HG03139 (cell line): ENCODE results near the gene LBHD2.

Experiments used
- ATAC-seq: cut with Tn5 transposase; IDR thresholded peaks from one replicate; pipeline ENCODE4 v1.9.1; 2021; ENCODE audit not compliant: unreplicated experiment

LBHD2 gene

GRCh38 chr14:103129301-103130016, 45.4 kb downstream of the LBHD2 start:
- no peak for ATAC-seq

GRCh38 chr14:103130017-103130764, 46.2 kb downstream of the LBHD2 start:
- no peak for ATAC-seq

DNA sequence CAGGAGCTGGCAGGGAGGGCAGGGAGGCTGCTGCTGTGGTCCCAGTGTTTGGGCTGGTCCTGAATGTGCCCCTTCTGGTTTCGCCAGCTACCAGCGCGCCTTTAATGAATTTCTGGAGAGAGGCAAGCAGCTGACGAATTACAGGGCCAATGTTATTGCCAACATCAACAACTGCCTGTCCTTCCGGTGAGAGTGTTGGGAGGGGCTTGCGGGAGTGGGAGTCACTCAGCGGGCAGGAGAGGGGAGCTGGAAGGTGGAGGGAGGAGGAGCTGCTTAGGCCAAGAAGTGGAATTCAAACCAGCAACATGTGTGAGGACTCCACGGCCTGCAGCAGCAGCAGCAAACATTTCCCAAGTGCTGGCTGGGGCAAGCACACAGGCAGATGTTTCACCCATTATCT, 47.0 kb downstream of the LBHD2 start:
- ATAC-seq, result no peak

- ATAC-seq, result no peak
These were observed 47.6 kb downstream of the LBHD2 start for GRCh38 chr14:103131580-103131979.

DNA sequence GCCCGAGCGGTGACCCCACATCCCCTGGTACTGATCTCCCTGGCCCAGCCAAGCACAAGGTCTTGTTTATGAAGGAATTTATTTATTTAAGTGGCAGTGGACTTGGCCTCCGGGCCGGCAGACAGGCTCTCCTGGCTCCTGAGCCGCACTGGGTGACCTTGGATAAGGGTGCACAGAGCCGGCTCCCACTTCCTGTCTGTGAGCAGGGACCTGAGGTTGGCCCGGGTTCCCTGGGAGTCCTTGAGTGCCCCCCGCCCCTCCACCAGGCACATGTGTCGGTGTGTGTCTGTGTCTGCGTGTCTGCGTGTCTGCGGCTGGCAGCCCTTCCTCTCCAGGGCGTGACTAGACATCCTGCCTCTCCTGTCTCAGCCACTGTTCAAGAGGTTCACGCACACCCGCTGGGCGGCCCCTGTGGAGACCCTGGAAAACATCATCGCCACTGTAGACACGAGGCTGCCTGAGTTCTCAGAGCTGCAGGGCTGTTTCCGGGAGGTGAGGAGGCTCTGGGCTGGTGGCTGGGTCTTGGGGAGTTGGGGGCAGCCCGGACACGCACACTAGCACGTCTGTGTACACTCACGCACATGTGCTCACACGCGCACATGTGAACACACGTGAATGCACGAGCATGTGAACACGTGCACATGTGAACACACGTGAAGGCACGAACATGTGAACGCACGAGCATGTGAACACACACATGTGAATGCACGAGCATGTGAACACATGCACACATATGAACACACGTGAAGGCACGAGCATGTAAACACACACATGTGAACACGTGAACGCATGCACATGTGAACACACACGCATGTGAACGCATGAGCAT, 48.6 kb downstream of the LBHD2 start:
- no peak for ATAC-seq

DNA sequence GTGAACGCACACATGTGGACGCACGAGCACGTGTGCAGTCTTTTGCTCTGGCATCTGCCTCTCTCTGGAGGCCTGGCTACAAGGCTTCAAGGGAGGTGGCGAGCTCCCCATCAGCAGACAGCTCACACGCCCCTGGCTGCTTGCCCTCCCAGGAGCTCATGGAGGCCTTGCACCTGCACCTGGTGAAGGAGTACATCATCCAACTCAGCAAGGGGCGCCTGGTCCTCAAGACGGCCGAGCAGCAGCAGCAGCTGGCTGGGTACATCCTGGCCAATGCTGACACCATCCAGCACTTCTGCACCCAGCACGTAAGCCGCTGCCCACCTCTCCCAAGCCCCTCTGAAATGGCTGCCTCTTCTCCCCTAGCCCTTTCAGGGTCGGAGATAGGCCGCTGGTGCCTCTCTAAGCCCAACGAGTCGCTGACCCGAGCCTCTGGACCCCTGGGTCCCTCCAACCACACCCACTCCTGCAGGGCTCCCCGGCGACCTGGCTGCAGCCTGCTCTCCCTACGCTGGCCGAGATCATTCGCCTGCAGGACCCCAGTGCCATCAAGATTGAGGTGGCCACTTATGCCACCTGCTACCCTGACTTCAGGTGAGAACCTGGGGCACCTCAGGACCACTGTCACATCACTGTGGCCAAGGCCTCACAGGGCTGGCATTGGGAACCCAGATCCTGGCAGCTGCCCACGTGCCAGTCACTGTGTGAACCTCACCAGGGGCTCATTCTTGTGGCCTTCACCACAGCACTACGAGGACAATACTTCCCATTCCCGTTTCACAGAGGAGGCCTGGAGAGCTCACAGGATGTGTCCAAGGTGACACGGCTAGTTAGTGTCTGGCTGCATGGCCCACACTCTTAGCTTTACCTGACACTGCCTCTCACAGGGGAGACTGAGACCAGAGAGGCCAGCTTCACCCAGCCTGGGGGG, 49.5 kb downstream of the LBHD2 start:
- ATAC-seq, result no peak

GRCh38 chr14:103134405-103134804, 50.4 kb downstream of the LBHD2 start:
- no peak for ATAC-seq

GRCh38 chr14:103134919-103135318, 50.9 kb downstream of the LBHD2 start:
- no peak for ATAC-seq

DNA sequence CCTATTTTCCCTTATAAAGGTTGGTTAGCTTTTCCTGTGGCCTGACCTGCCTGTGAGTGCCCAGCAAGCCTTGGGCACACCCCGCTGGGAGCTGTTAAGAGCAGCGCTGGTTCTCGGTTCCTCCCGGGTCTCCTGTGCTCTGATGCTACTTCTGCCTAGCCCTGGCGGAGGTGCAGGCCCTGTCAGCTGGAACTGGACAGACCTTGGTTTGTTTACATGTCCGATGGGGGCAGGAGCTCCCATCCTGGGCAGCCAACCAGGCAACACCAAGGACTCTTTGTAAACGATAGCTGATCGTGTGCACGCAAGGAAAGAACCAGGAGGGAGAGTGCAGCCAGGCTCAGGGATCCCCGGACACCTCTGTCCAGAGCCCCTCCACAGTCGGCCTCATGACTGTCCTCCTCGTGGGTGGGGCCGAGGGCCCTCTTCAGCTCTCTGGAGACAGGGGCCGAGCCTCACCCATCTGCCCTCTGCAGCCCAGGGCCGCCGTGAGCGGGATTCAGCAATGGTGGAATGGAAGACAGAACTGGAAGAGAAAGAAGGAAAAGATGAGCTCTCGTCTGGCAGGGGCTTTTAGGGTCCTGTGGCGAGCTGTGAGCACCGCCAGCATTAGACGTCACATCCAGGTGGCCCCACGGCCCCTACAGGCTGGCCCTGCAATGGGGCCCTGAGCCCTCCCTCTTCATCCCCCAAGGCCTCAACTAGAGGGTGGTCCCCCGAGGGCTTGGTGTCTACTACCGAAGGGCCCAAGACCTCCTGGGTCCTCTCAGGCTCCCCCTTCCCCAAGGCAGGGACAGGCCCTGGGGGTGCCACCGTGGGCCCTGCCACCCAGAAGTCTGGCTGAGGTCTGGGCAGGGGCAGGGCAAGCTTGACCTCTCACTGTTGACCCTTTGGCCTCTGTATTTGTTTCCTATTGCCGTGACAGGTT, 51.6 kb downstream of the LBHD2 start:
- ATAC-seq, result no peak

GRCh38 chr14:103136388-103137271, 52.6 kb downstream of the LBHD2 start:
- no peak for ATAC-seq

GRCh38 chr14:103137689-103138300, 53.8 kb downstream of the LBHD2 start:
- ATAC-seq, result no peak

DNA sequence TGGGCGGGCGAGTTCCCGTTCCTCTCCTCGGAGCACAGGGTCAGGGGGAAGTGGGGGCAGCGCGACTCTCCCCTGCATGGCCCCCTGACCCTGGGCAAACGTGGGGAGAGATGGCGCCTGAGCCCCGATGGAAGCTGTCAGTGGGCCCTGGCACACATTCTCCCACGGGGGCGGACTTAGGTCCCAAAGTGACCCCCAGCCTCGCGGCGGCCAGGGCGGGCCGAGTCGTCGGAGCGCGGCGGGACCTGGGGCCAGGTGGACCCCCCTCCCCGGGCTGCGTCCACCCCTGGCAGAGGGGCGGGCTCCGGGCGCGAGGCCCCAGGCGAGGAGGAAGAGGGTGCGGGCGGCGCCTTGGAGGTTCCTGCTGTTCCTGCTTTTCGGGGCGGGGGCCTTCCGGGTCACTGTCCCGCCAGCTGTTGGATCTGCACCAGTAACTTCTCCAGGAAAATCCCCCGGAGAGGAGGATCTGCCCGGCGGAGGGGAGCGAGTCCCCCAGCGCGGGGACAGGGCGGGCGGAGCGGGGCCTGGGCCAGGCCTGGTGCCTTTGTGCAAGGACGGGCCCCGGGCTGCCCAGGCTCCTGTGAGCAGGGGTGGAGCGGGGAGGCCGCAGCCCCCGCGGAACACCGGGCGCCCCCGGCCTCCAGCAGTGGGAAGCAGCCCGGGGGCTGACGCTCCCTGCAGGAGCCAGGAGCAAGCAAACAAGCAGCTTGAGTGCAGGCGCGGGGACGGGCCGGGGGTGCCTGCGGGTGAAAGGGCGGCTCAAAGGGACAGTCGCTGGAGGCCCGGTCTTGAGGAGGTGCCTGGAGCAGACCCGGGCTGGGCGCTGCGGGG, 54.5 kb downstream of the LBHD2 start:
- no peak for ATAC-seq

- no peak for ATAC-seq
These were observed 55.4 kb downstream of the LBHD2 start for GRCh38 chr14:103139132-103140025.
